Lower leg skin (tissue), 3 donors: Measurements from ENCODE around the gene XYLT1.

ENCODE experiments used
- POLR2A ChIP-seq, 2 donors: fragments of 450-650 bp; IDR thresholded peaks; one replicate each; pipeline ENCODE4 v1.6.1; 2016 to 2017; ENCODE audit warnings: antibody characterized with exemption in 2 of 2, mild to moderate bottlenecking in 1 of 2, moderate library complexity in 1 of 2
- TF ChIP-seq, protein P1 (sequence below), 3 donors: fragments of 450-650 bp; IDR thresholded peaks; one replicate each; pipeline ENCODE4 v1.5.1; 2016; ENCODE audit warnings: antibody characterized with exemption in 3 of 3, mild to moderate bottlenecking in 3 of 3, moderate library complexity in 2 of 3

DNA sequence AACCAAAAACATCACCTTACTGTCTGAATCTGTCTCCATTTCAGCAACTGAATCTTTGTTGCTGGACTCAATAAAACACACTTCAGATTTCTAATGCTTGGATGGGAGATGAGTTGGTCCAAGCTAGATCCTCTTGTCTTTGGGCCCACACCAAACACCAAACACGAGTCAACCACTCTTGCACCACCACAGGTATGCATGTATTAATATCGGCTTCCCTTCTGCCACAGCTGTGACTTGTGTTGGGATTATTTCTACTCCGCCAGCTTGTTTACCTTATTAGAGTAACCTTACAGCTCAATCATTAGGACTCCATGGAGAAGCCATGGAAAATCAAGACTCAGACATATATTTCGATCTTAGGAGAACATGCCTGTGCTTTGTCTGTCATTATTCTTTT lies 49.9 kb downstream of the XYLT1 start:
- TF ChIP-seq, protein P1, sequence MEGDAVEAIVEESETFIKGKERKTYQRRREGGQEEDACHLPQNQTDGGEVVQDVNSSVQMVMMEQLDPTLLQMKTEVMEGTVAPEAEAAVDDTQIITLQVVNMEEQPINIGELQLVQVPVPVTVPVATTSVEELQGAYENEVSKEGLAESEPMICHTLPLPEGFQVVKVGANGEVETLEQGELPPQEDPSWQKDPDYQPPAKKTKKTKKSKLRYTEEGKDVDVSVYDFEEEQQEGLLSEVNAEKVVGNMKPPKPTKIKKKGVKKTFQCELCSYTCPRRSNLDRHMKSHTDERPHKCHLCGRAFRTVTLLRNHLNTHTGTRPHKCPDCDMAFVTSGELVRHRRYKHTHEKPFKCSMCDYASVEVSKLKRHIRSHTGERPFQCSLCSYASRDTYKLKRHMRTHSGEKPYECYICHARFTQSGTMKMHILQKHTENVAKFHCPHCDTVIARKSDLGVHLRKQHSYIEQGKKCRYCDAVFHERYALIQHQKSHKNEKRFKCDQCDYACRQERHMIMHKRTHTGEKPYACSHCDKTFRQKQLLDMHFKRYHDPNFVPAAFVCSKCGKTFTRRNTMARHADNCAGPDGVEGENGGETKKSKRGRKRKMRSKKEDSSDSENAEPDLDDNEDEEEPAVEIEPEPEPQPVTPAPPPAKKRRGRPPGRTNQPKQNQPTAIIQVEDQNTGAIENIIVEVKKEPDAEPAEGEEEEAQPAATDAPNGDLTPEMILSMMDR (IDR thresholded peaks at IDR 0.05), result no peak
- no peak for TF ChIP-seq POLR2A (IDR thresholded peaks at IDR 0.05)
